ENCODE results near the gene PLEKHA6. TPM values are rescaled to one million over a fixed set of nuclear protein-coding genes. Genes with fewer than 3 reads are reported as not detected.

The PLEKHA6 gene
- total RNA-seq, 4 donors from 2014 or later = 4.3 to 13.2 (median 7.7) TPM

GRCh38 chr1:204194771-204195170 lies 165.0 kb downstream of the PLEKHA6 start:
- H3K4me1 ChIP-seq = peaks cover 14 to 23% of the 10 kb centered on the region in 2 donors
- in situ Hi-C loops (cut with MboI; ENCODE audit: low sequenced_read_pairs in 4 of 4) = no loop called here
- H3K27me3 ChIP-seq = peaks cover 0 to 14% (median 3%) of the 10 kb centered on the region in 3 donors
- H3K9me3 ChIP-seq = no peaks in the 10 kb centered on the region
- intact Hi-C loops (cut with DNase I; ENCODE audit: low total_unique reads) = no loop called here
- H3K4me3 ChIP-seq = no peak overlapping the region
- ATAC-seq = no peak
- no peaks in the 10 kb centered on the region for H3K36me3 ChIP-seq
- H3K27ac ChIP-seq = no peak overlapping the region
- no peak for TF ChIP-seq CTCF (IDR thresholded peaks at IDR 0.05 in 4 of 5, conservative IDR thresholded peaks at IDR 0.05 in 1 of 5)
- TF ChIP-seq POLR2A (IDR thresholded peaks at IDR 0.05) = no peak
- DNase-seq = no peak

- TF ChIP-seq CTCF (IDR thresholded peaks at IDR 0.05 in 4 of 5, conservative IDR thresholded peaks at IDR 0.05 in 1 of 5) (no peak), POLR2A (IDR thresholded peaks at IDR 0.05) (no peak)
- DNase-seq = no peak
- H3K27me3 ChIP-seq = peaks cover 0 to 18% (median 9%) of the 10 kb centered on the region in 3 donors
These were observed 165.6 kb downstream of the PLEKHA6 start for GRCh38 chr1:204194080-204194479.

GRCh38 chr1:204192589-204193352 lies 167.0 kb downstream of the PLEKHA6 start:
- no peak overlapping the region for H3K27ac ChIP-seq
- no peaks in the 10 kb centered on the region for H3K9me3 ChIP-seq
- no peak for ATAC-seq
- DNase-seq = no peak
- no peak for TF ChIP-seq POLR2A (IDR thresholded peaks at IDR 0.05)
- no peak for TF ChIP-seq CTCF (IDR thresholded peaks at IDR 0.05 in 4 of 5, conservative IDR thresholded peaks at IDR 0.05 in 1 of 5)
- intact Hi-C loops (cut with DNase I; ENCODE audit: low total_unique reads) = no loop called here
- peaks cover 0 to 5% of the 10 kb centered on the region in 2 donors for H3K4me1 ChIP-seq
- no peak overlapping the region for H3K4me3 ChIP-seq
- H3K27me3 ChIP-seq = peaks cover 3 to 27% (median 12%) of the 10 kb centered on the region in 3 donors
- H3K36me3 ChIP-seq = no peaks in the 10 kb centered on the region
- in situ Hi-C loops (cut with MboI; ENCODE audit: low sequenced_read_pairs in 4 of 4) = no loop called here

More at GRCh38 chr1:204194080-204194479, 165.6 kb downstream of the PLEKHA6 start:
- H3K27ac ChIP-seq = no peak overlapping the region
- in situ Hi-C loops (cut with MboI; ENCODE audit: low sequenced_read_pairs in 4 of 4) (no loop called here), intact Hi-C loops (cut with DNase I; ENCODE audit: low total_unique reads) (no loop called here)
- H3K4me3 ChIP-seq = no peak overlapping the region
- peaks cover 9 to 16% of the 10 kb centered on the region in 2 donors for H3K4me1 ChIP-seq
- no peak for ATAC-seq
- H3K9me3 ChIP-seq = no peaks in the 10 kb centered on the region
- H3K36me3 ChIP-seq = no peaks in the 10 kb centered on the region

GRCh38 chr1:204192046-204192445 lies 167.7 kb downstream of the PLEKHA6 start:
- Histone ChIP-seq H3K27me3 (peaks cover 3 to 28% (median 12%) of the 10 kb centered on the region in 3 donors), H3K4me3 (no peak overlapping the region), H3K36me3 (no peaks in the 10 kb centered on the region), H3K9me3 (no peaks in the 10 kb centered on the region), H3K4me1 (peaks cover 0 to 5% of the 10 kb centered on the region in 2 donors), H3K27ac (no peak overlapping the region)
- TF ChIP-seq POLR2A (IDR thresholded peaks at IDR 0.05) = no peak
- TF ChIP-seq CTCF (IDR thresholded peaks at IDR 0.05 in 4 of 5, conservative IDR thresholded peaks at IDR 0.05 in 1 of 5) = no peak
- in situ Hi-C loops (cut with MboI; ENCODE audit: low sequenced_read_pairs in 4 of 4) (no loop called here), intact Hi-C loops (cut with DNase I; ENCODE audit: low total_unique reads) (no loop called here)
- DNase-seq (no peak), ATAC-seq (no peak)
